Neural progenitor cell (in vitro differentiated cells): Measurements from ENCODE around the gene AP5Z1.

ENCODE experiments used
- CTCF ChIP-seq: fragments of 200-600 bp; sonication (generic); IDR thresholded peaks from 2 replicates; pipeline ENCODE4 v1.5.1; 2017; ENCODE audit warnings: antibody characterized with exemption, mild to moderate bottlenecking
- EZH2 ChIP-seq: fragments of 200-600 bp; sonication (generic); IDR thresholded peaks from 2 replicates; pipeline ENCODE4 v1.6.1; 2017; ENCODE audit warnings: antibody characterized with exemption, mild to moderate bottlenecking, moderate library complexity
- EZH2phosphoT487 ChIP-seq: fragments of 200-600 bp; sonication (generic); IDR thresholded peaks from 2 replicates; pipeline ENCODE4 v1.6.1; 2017; ENCODE audit warnings: antibody characterized with exemption

GRCh38 chr7:4837041-4837802 lies 61.8 kb downstream of the AP5Z1 start:
- TF ChIP-seq CTCF: no peak
- TF ChIP-seq EZH2phosphoT487: no peak
- TF ChIP-seq EZH2: no peak
